Endothelial cell (in vitro differentiated cells): ENCODE results near the gene PLBD1. TPM values are rescaled to one million over a fixed set of nuclear protein-coding genes. Genes with fewer than 3 reads are reported as not detected.

Experiments
- DNase-seq: peaks from one replicate; pipeline ENCODE4 v3.0.0; 2021; ENCODE audit warnings: low spot score
- H3K27ac Mint-ChIP-seq: one replicate; pipeline ENCODE4 v1.8.0; 2021; ENCODE audit warnings: mixed read lengths, inconsistent platforms; ENCODE audit not compliant: unreplicated experiment
- H3K27me3 Mint-ChIP-seq: one replicate; pipeline ENCODE4 v1.8.0; 2021; ENCODE audit warnings: mild to moderate bottlenecking, moderate library complexity, mixed read lengths, inconsistent platforms; ENCODE audit not compliant: unreplicated experiment
- H3K36me3 Mint-ChIP-seq: one replicate; pipeline ENCODE4 v1.8.0; 2021; ENCODE audit warnings: mild to moderate bottlenecking, low read depth, mixed read lengths, inconsistent platforms; ENCODE audit not compliant: unreplicated experiment
- H3K4me1 Mint-ChIP-seq: one replicate; pipeline ENCODE4 v1.8.0; 2021; ENCODE audit warnings: mild to moderate bottlenecking, mixed read lengths, inconsistent platforms; ENCODE audit not compliant: unreplicated experiment
- H3K4me3 Mint-ChIP-seq: one replicate; pipeline ENCODE4 v1.8.0; 2021; ENCODE audit warnings: mild to moderate bottlenecking, mixed read lengths, inconsistent platforms; ENCODE audit not compliant: unreplicated experiment
- H3K9me3 Mint-ChIP-seq: one replicate; pipeline ENCODE4 v1.8.0; 2021; ENCODE audit warnings: mixed read lengths, inconsistent platforms; ENCODE audit not compliant: unreplicated experiment
- CTCF ChIP-seq: fragments of 200-600 bp; sonication (generic); IDR thresholded peaks from one replicate; pipeline ENCODE4 v1.5.0; 2021; ENCODE audit warnings: antibody characterized with exemption; ENCODE audit not compliant: unreplicated experiment
- total RNA-seq: library from RNA; stranded (reverse); fragmentation: NEBNext Ultra II Directional; extraction: Animal tissue kit (Norgen Biotek cat#: 25700); gene quantifications from one replicate; pipeline ENCODE4 v1.2.1, GENCODE V29; 2021; ENCODE audit not compliant: unreplicated experiment

The PLBD1 gene
- total RNA-seq, 1 donor from 2014 or later, result 21.2 TPM

GRCh38 chr12:14597480-14597879, 29.8 kb upstream of the PLBD1 start:
- Mint-ChIP-seq H3K4me1 (no peaks in the 10 kb centered on the region), H3K27me3 (no peaks in the 10 kb centered on the region), H3K4me3 (no peak overlapping the region), H3K9me3 (no peaks in the 10 kb centered on the region), H3K27ac (no peak overlapping the region), H3K36me3 (no peaks in the 10 kb centered on the region)
- TF ChIP-seq CTCF, result no peak
- DNase-seq, result no peak

- peaks cover 3% of the 10 kb centered on the region for H3K27me3 Mint-ChIP-seq
- TF ChIP-seq CTCF, result no peak
- H3K27ac Mint-ChIP-seq, result no peak overlapping the region
- H3K4me1 Mint-ChIP-seq, result no peaks in the 10 kb centered on the region
- DNase-seq, result no peak
- no peak overlapping the region for H3K4me3 Mint-ChIP-seq
- no peaks in the 10 kb centered on the region for H3K36me3 Mint-ChIP-seq
- no peaks in the 10 kb centered on the region for H3K9me3 Mint-ChIP-seq
Measured at GRCh38 chr12:14591719-14592118, 24.0 kb upstream of the PLBD1 start.

- no peaks in the 10 kb centered on the region for H3K36me3 Mint-ChIP-seq
- no peaks in the 10 kb centered on the region for H3K4me1 Mint-ChIP-seq
- H3K27me3 Mint-ChIP-seq, result peaks cover 3% of the 10 kb centered on the region
- no peaks in the 10 kb centered on the region for H3K9me3 Mint-ChIP-seq
- no peak overlapping the region for H3K27ac Mint-ChIP-seq
- H3K4me3 Mint-ChIP-seq, result no peak overlapping the region
- no peak for TF ChIP-seq CTCF
- DNase-seq, result no peak
Measured at GRCh38 chr12:14589169-14590004, 21.7 kb upstream of the PLBD1 start.

- Mint-ChIP-seq H3K4me3 (no peak overlapping the region), H3K9me3 (no peaks in the 10 kb centered on the region), H3K36me3 (no peaks in the 10 kb centered on the region), H3K27me3 (peaks cover 3% of the 10 kb centered on the region), H3K27ac (peak overlapping the region; percentile 1), H3K4me1 (no peaks in the 10 kb centered on the region)
- no peak for DNase-seq
- TF ChIP-seq CTCF, result no peak
Measured at GRCh38 chr12:14588571-14588970, 20.9 kb upstream of the PLBD1 start.

GRCh38 chr12:14578646-14579045, 11.0 kb upstream of the PLBD1 start:
- H3K4me1 Mint-ChIP-seq, result peaks cover 16% of the 10 kb centered on the region
- H3K27me3 Mint-ChIP-seq, result no peaks in the 10 kb centered on the region
- no peaks in the 10 kb centered on the region for H3K36me3 Mint-ChIP-seq
- TF ChIP-seq CTCF, result no peak
- H3K9me3 Mint-ChIP-seq, result no peaks in the 10 kb centered on the region
- H3K27ac Mint-ChIP-seq, result no peak overlapping the region
- DNase-seq, result no peak
- no peak overlapping the region for H3K4me3 Mint-ChIP-seq
